ENCODE data around the gene WDR37.
A peak's percentile ranks its signal among the peaks of the same experiment; 100 is the strongest.

Gene WDR37

GRCh38 chr10:1074052-1074747 is 18.0 kb downstream of the WDR37 start:
- DNase-seq = no peak

GRCh38 chr10:1074748-1075308 is 18.6 kb downstream of the WDR37 start:
- DNase-seq = no peak

DNA sequence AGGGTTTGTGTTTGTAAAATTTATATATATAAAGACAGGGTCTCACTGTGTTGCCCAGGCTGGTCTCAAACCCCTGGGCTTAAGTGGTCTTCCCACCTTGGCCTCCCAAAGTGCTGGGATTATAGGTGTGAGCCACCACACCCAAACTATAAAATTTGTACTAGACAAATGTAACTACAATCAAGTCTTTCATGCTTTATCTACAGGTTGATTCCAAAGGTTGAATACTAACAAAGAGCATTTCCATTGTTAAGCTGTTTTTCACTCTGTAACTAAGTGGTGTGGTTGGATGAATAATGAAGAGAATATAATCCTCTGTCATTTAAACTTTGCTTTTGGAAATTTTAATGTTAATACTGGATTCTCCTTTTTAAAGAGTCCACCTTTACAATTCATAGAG is 22.5 kb downstream of the WDR37 start:
- DNase-seq = no peak

- DNase-seq = no peak
These were observed 27.4 kb downstream of the WDR37 start for GRCh38 chr10:1083581-1083980.

DNA sequence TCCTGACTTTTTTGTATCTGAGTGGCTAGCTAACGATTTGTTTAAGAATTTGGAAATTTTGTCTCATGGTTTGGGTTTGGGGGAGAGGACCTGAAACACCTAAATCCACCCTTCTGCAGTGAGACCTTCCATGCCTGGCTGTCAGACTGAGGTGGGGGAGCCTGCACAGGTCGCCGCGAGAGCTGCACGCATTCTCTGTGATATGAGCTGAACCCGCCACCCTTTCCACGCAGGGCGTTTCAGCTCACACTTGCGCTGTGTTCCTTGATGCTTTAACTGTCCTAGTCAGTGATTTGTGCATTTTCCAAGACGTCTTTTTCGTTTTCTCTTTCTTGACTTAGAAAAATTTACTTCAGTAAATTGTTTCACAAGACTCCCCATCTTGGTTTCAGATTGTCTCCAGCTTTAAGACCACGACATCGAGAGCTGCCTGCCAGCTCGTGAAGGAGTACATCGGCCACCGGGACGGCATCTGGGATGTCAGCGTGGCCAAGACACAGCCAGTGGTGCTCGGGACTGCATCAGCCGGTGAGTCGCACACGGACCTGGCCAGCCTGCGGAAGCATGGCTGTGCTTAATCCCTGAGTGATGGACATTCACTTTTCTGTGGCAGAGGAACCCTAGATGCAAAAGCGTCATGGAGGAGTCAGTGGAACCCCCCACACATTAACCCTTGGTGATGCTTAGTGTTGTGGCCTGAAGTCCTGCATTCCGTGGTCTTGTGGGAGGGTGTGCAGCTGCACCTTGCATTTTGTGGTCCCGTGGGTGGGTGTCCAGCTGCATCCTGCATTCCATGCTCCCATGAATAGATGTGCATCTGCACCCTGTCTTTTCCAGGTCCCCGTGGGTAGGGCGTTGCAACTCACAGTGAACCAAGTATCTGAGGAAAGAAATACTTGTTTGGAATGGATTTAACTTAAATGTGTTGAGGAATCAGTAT is 28.1 kb downstream of the WDR37 start:
- DNase-seq = no peak

DNA sequence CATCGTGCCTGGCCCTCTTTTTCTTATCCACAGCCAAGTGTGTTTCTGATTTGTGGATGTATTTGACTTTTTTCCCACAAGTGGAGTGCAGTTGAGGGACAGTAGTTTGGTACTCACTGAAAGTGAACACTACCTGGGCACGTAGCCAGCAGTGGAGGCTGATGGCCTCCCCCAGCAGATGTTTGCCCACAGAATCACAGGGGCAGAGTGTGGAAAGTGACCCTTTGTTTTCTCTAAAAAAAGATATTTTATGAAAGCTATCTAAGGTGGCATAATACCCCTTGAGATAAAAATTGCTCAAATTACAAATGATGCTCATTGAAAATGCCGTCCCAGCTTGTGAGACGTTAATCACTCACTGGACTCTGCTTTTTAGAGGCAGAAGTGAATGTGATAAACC is 29.1 kb downstream of the WDR37 start:
- no peak for DNase-seq

GRCh38 chr10:1086787-1087186 is 30.6 kb downstream of the WDR37 start:
- no peak for DNase-seq

DNA sequence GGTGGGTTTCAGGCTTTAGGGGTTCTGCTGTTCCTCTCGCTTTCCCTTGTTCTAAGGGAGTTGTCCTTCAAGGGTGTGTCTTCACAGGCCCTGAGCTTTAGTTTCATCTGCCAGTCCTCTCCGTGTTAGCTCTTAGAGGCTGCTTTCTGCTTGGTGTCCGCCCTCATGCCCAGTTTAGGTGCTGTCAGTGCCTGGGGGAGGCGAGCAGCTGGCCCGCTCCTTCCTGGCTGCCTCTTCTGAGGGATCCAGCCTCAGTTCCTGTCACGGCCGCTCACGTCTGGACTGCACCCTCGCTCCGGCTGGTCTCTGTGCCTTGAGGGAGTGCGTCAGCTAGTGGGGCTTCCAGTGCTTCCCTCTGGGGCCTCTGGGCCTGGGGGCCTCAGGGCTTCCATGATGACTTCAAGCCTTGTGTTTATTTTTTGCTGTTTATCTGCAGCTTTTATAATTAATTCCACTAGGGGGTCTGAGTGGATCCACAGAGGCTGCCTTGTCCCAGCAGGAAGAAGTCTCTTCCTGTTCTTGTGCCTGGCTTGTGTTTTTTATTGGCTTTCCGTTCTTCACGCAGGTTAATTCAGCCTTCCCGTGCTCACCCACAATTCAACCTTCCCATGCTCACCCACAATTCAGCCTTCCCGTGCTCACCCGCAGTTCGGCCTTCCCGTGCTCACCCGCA is 33.0 kb downstream of the WDR37 start:
- peak in 7 of 58 donors; percentile 9 to 56 (median 26) for DNase-seq

GRCh38 chr10:1090696-1091095 is 34.5 kb downstream of the WDR37 start:
- DNase-seq = no peak

- no peak for DNase-seq
These were observed 37.5 kb downstream of the WDR37 start for GRCh38 chr10:1093696-1094095.

GRCh38 chr10:1094112-1095057 is 38.2 kb downstream of the WDR37 start:
- DNase-seq = no peak

- DNase-seq = no peak
These were observed 39.3 kb downstream of the WDR37 start for GRCh38 chr10:1095498-1095897.

GRCh38 chr10:1096287-1096889 is 40.2 kb downstream of the WDR37 start:
- DNase-seq = no peak

- DNase-seq = no peak
These were observed 41.3 kb downstream of the WDR37 start for GRCh38 chr10:1097436-1097835.

GRCh38 chr10:1100143-1100542 is 44.0 kb downstream of the WDR37 start:
- no peak for DNase-seq

DNA sequence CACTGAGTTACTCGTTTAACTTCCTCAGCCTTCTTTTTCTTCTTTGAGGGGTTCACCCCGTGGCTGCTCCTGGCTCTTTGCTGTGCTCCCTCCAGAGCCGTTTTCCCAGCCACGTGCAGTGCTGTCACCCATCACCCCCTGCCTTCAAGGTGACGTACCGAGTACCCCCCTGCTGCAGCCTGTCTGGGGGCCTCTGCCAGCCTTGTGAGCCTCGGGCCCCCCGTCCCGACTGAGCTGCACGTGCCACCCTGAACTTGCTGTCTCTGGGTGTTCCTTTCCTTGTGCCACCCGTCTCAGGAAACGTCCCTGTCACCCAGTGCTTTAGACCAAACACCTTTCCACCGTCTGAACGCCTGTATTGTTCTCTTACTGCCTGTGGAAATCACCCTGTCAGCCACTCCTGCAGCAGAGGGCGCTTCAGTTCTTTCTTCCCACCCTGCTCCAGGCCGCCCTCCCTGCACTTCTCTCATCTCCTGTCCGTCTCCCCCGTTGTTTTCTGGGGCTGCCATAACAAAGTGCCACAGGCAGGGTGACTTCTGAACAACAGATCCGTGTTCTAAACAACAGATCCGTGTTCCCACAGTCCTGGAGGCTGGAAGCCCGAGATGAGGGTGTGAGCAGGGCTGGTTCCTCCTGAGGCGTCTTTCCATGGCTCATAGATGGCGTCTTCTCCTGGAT is 44.6 kb downstream of the WDR37 start:
- peak in 1 of 58 donors; percentile 7 for DNase-seq

GRCh38 chr10:1101946-1102345 is 45.8 kb downstream of the WDR37 start:
- DNase-seq = no peak

GRCh38 chr10:1102416-1102815 is 46.2 kb downstream of the WDR37 start:
- peak in 1 of 58 donors; percentile 11 for DNase-seq

DNA sequence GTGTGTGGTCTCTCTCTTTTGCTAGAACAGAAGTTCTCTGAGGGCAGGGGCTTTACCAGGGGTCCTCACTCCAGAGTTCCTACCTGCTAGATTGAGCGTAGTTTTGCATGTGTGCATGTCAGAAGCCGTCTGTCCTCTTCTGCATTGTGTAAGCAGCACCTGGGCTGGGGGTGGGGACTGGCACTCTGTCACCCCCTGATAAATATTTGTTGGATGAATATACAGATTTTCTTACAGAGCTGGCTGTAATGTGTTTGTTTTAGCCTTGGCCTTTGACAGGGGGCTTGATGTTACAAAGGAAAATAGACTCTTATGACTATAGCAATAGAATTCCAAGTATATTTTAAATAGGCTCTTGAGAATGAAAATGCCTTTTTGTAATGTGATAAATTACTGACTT is 46.6 kb downstream of the WDR37 start:
- no peak for DNase-seq

Measured in anterior cingulate cortex (tissue), 58 donors.